ENCODE measurements around the gene SUGCT.

The SUGCT gene

GRCh38 chr7:40175725-40176510, 41.1 kb downstream of the SUGCT start:
- H3K4me3 Mint-ChIP-seq, result no peak overlapping the region
- no peaks in the 10 kb centered on the region for H3K36me3 Mint-ChIP-seq (ENCODE audit: low read depth)
- H3K27ac Mint-ChIP-seq, result no peak overlapping the region
- peaks cover 3% of the 10 kb centered on the region for H3K27me3 Mint-ChIP-seq (ENCODE audit: low read depth, poor library complexity)
- DNase-seq, result no peak
- no peaks in the 10 kb centered on the region for H3K9me3 Mint-ChIP-seq
- no peak for TF ChIP-seq CTCF (IDR thresholded peaks at IDR 0.05)
- H3K4me1 Mint-ChIP-seq, result no peaks in the 10 kb centered on the region

- no peak for DNase-seq
- Mint-ChIP-seq H3K9me3 (no peaks in the 10 kb centered on the region), H3K4me1 (no peaks in the 10 kb centered on the region), H3K27me3 (ENCODE audit: low read depth, poor library complexity) (peaks cover 3% of the 10 kb centered on the region), H3K27ac (no peak overlapping the region), H3K4me3 (no peak overlapping the region), H3K36me3 (ENCODE audit: low read depth) (no peaks in the 10 kb centered on the region)
- no peak for TF ChIP-seq CTCF (IDR thresholded peaks at IDR 0.05)
Measured at GRCh38 chr7:40177071-40177470, 42.3 kb downstream of the SUGCT start.

- Mint-ChIP-seq H3K27me3 (ENCODE audit: low read depth, poor library complexity) (no peaks in the 10 kb centered on the region), H3K4me3 (no peak overlapping the region), H3K9me3 (no peaks in the 10 kb centered on the region), H3K36me3 (ENCODE audit: low read depth) (peaks cover 9% of the 10 kb centered on the region), H3K4me1 (no peaks in the 10 kb centered on the region), H3K27ac (no peak overlapping the region)
- DNase-seq, result no peak
- TF ChIP-seq CTCF (IDR thresholded peaks at IDR 0.05), result no peak
Measured at GRCh38 chr7:40182452-40182851, 47.6 kb downstream of the SUGCT start.

GRCh38 chr7:40186586-40186985, 51.8 kb downstream of the SUGCT start:
- H3K4me3 Mint-ChIP-seq, result no peak overlapping the region
- peaks cover 9% of the 10 kb centered on the region for H3K36me3 Mint-ChIP-seq (ENCODE audit: low read depth)
- no peaks in the 10 kb centered on the region for H3K4me1 Mint-ChIP-seq
- no peak for DNase-seq
- no peak overlapping the region for H3K27ac Mint-ChIP-seq
- no peaks in the 10 kb centered on the region for H3K27me3 Mint-ChIP-seq (ENCODE audit: low read depth, poor library complexity)
- H3K9me3 Mint-ChIP-seq, result no peaks in the 10 kb centered on the region
- no peak for TF ChIP-seq CTCF (IDR thresholded peaks at IDR 0.05)

- no peaks in the 10 kb centered on the region for H3K4me1 Mint-ChIP-seq
- H3K36me3 Mint-ChIP-seq (ENCODE audit: low read depth), result no peaks in the 10 kb centered on the region
- no peak for DNase-seq
- H3K27me3 Mint-ChIP-seq (ENCODE audit: low read depth, poor library complexity), result peaks cover 2% of the 10 kb centered on the region
- no peaks in the 10 kb centered on the region for H3K9me3 Mint-ChIP-seq
- no peak overlapping the region for H3K4me3 Mint-ChIP-seq
- no peak overlapping the region for H3K27ac Mint-ChIP-seq
- no peak for TF ChIP-seq CTCF (IDR thresholded peaks at IDR 0.05)
Measured at GRCh38 chr7:40192036-40192435, 57.2 kb downstream of the SUGCT start.

- no peaks in the 10 kb centered on the region for H3K36me3 Mint-ChIP-seq (ENCODE audit: low read depth)
- H3K4me3 Mint-ChIP-seq, result no peak overlapping the region
- H3K27ac Mint-ChIP-seq, result no peak overlapping the region
- DNase-seq, result no peak
- peaks cover 2% of the 10 kb centered on the region for H3K27me3 Mint-ChIP-seq (ENCODE audit: low read depth, poor library complexity)
- TF ChIP-seq CTCF (IDR thresholded peaks at IDR 0.05), result no peak
- H3K4me1 Mint-ChIP-seq, result no peaks in the 10 kb centered on the region
- H3K9me3 Mint-ChIP-seq, result no peaks in the 10 kb centered on the region
Measured at GRCh38 chr7:40194745-40195144, 59.9 kb downstream of the SUGCT start.
